ENCODE measurements around the gene KLF17.

The KLF17 gene

GRCh38 chr1:44100183-44100868, 18.3 kb upstream of the KLF17 start:
- no peak for DNase-seq (ENCODE audit: extremely low read depth, insufficient read length)
- no peaks in the 10 kb centered on the region for H3K36me3 ChIP-seq (ENCODE audit: control insufficient read depth, insufficient read depth, low read length)
- H3K4me3 ChIP-seq (replicated peaks; ENCODE audit: low read depth, low read length) = no peak overlapping the region
- no peak for TF ChIP-seq CTCF (IDR thresholded peaks at IDR 0.05; ENCODE audit: insufficient read depth, low read length, poor library complexity, severe bottlenecking)
- H3K27me3 ChIP-seq (replicated peaks; ENCODE audit: control insufficient read depth, insufficient read depth, low read length) = no peaks in the 10 kb centered on the region

GRCh38 chr1:44101328-44101727, 17.3 kb upstream of the KLF17 start:
- no peak for TF ChIP-seq CTCF (IDR thresholded peaks at IDR 0.05; ENCODE audit: insufficient read depth, low read length, poor library complexity, severe bottlenecking)
- Histone ChIP-seq H3K36me3 (ENCODE audit: control insufficient read depth, insufficient read depth, low read length) (no peaks in the 10 kb centered on the region), H3K27me3 (replicated peaks; ENCODE audit: control insufficient read depth, insufficient read depth, low read length) (no peaks in the 10 kb centered on the region), H3K4me3 (replicated peaks; ENCODE audit: low read depth, low read length) (no peak overlapping the region)
- DNase-seq (ENCODE audit: extremely low read depth, insufficient read length) = no peak

- no peak for DNase-seq (ENCODE audit: extremely low read depth, insufficient read length)
- H3K27me3 ChIP-seq (replicated peaks; ENCODE audit: control insufficient read depth, insufficient read depth, low read length) = no peaks in the 10 kb centered on the region
- H3K36me3 ChIP-seq (ENCODE audit: control insufficient read depth, insufficient read depth, low read length) = no peaks in the 10 kb centered on the region
- no peak overlapping the region for H3K4me3 ChIP-seq (replicated peaks; ENCODE audit: low read depth, low read length)
- TF ChIP-seq CTCF (IDR thresholded peaks at IDR 0.05; ENCODE audit: insufficient read depth, low read length, poor library complexity, severe bottlenecking) = peak; percentile 14
Observed at GRCh38 chr1:44103270-44104131, 15.1 kb upstream of the KLF17 start.

- no peaks in the 10 kb centered on the region for H3K27me3 ChIP-seq (replicated peaks; ENCODE audit: control insufficient read depth, insufficient read depth, low read length)
- no peaks in the 10 kb centered on the region for H3K36me3 ChIP-seq (ENCODE audit: control insufficient read depth, insufficient read depth, low read length)
- no peak for TF ChIP-seq CTCF (IDR thresholded peaks at IDR 0.05; ENCODE audit: insufficient read depth, low read length, poor library complexity, severe bottlenecking)
- DNase-seq (ENCODE audit: extremely low read depth, insufficient read length) = no peak
- H3K4me3 ChIP-seq (replicated peaks; ENCODE audit: low read depth, low read length) = no peak overlapping the region
Observed at GRCh38 chr1:44105810-44106209, 12.8 kb upstream of the KLF17 start.

- Histone ChIP-seq H3K36me3 (ENCODE audit: control insufficient read depth, insufficient read depth, low read length) (no peaks in the 10 kb centered on the region), H3K27me3 (replicated peaks; ENCODE audit: control insufficient read depth, insufficient read depth, low read length) (no peaks in the 10 kb centered on the region), H3K4me3 (replicated peaks; ENCODE audit: low read depth, low read length) (no peak overlapping the region)
- no peak for DNase-seq (ENCODE audit: extremely low read depth, insufficient read length)
- TF ChIP-seq CTCF (IDR thresholded peaks at IDR 0.05; ENCODE audit: insufficient read depth, low read length, poor library complexity, severe bottlenecking) = no peak
Observed at GRCh38 chr1:44108241-44108640, 10.4 kb upstream of the KLF17 start.

Measured in GM06990 (cell line).